Lower leg skin (tissue), 3 donors: ENCODE data around the gene METRN.

Experiments used
- POLR2A ChIP-seq, 2 donors: fragments of 450-650 bp; IDR thresholded peaks; one replicate each; pipeline ENCODE4 v1.6.1; 2016 to 2017; ENCODE audit warnings: antibody characterized with exemption in 2 of 2, mild to moderate bottlenecking in 1 of 2, moderate library complexity in 1 of 2
- TF ChIP-seq, protein P1 (sequence below), 3 donors: fragments of 450-650 bp; IDR thresholded peaks; one replicate each; pipeline ENCODE4 v1.5.1; 2016; ENCODE audit warnings: antibody characterized with exemption in 3 of 3, mild to moderate bottlenecking in 3 of 3, moderate library complexity in 2 of 3

DNA sequence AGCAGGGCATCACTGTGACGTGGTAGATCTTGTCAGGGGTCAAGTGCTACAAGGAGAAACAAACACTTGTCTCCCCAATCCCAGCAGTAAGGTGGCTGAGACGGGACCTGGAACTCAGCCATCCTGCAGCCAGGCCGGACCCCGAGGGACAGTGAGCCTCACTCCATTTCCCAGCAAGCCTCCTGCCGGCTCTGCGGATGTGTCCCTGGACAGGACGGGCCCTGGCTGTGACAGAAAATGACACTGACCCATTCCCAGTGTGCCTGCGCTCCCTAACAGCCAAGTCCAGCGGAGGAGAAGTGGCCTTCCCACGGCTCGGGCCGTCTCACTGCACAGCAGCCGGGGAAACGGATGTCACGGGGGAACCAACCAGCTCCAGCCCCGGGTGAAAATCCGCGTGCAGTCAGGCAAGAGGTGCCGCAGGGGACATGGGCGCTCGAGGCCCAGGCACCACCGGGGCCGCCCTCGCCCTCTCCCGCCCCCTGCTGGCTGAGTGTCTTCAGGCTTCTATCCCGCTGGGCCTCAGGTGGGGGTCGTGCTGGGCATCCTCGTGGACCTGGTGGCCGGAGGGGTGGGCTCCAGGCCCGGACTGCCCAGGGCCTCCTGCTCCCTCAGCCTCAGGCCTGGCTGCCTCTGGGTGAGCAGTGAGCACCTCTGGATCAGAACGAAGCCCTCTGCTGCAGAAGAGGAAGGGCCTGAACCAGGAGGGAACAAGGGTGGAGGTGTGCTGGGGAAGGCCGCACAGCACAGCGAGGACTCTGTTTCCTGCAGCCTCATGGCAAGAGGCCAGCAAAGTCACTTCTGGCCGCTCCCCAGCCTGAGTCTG, 18.7 kb downstream of the METRN start:
- TF ChIP-seq, protein P1, sequence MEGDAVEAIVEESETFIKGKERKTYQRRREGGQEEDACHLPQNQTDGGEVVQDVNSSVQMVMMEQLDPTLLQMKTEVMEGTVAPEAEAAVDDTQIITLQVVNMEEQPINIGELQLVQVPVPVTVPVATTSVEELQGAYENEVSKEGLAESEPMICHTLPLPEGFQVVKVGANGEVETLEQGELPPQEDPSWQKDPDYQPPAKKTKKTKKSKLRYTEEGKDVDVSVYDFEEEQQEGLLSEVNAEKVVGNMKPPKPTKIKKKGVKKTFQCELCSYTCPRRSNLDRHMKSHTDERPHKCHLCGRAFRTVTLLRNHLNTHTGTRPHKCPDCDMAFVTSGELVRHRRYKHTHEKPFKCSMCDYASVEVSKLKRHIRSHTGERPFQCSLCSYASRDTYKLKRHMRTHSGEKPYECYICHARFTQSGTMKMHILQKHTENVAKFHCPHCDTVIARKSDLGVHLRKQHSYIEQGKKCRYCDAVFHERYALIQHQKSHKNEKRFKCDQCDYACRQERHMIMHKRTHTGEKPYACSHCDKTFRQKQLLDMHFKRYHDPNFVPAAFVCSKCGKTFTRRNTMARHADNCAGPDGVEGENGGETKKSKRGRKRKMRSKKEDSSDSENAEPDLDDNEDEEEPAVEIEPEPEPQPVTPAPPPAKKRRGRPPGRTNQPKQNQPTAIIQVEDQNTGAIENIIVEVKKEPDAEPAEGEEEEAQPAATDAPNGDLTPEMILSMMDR (IDR thresholded peaks at IDR 0.05): no peak
- no peak for TF ChIP-seq POLR2A (IDR thresholded peaks at IDR 0.05)
